ENCODE results near the gene RLBP1. TPM values are rescaled to one million over a fixed set of nuclear protein-coding genes. Genes with fewer than 3 reads are reported as not detected.
A peak's percentile ranks its signal among the peaks of the same experiment; 100 is the strongest.
"Not testable (repeated sequence)": the region's sequence is repeated elsewhere in the genome, so short reads cannot be mapped to it uniquely, and the experiment has no call there.

The RLBP1 gene
- total RNA-seq (2016; rRNA removed; fragmentation: Illumina TruSeq; extraction: Trizol), result not detected in 2 replicates
- total RNA-seq (2016; cell fraction: cytosol; rRNA removed; fragmentation: Illumina TruSeq; extraction: Trizol; ENCODE audit: low read depth), result not detected in 2 replicates
- 0.24 TPM in 1 of 2 replicates, not detected in the other for total RNA-seq (2016; cell fraction: insoluble cytoplasmic fraction; rRNA removed; fragmentation: Illumina TruSeq; extraction: Trizol)
- not detected in 2 replicates for total RNA-seq (2016; cell fraction: membrane; rRNA removed; fragmentation: Illumina TruSeq; extraction: Trizol)
- total RNA-seq (2016; cell fraction: nucleus; rRNA removed; fragmentation: Illumina TruSeq; extraction: Trizol), result not detected in 2 replicates
- polyA plus RNA-seq (2011; rRNA removed), result 0.07 and 0.22 TPM in 2 replicates
- polyA plus RNA-seq (2011; cell fraction: cytosol; rRNA removed), result 0.05 and 0.13 TPM in 2 replicates
- polyA plus RNA-seq (2011; cell fraction: nucleus; rRNA removed), result 0.57 and 0.61 TPM in 2 replicates
- polyA plus RNA-seq (2012), result 0.35 TPM in 1 of 2 replicates, not detected in the other
- not detected in 2 replicates for polyA plus RNA-seq (2016; cell fraction: cytosol; fragmentation: Illumina TruSeq; extraction: Trizol; ENCODE audit: low read depth)
- not detected in 2 replicates for polyA plus RNA-seq (2016; cell fraction: insoluble cytoplasmic fraction; fragmentation: Illumina TruSeq; extraction: Trizol; ENCODE audit: low read depth)
- polyA plus RNA-seq (2016; cell fraction: membrane; fragmentation: Illumina TruSeq; extraction: Trizol; ENCODE audit: low read depth), result not detected in 2 replicates
- not detected in 2 replicates for polyA plus RNA-seq (2016; cell fraction: nucleus; fragmentation: Illumina TruSeq; extraction: Trizol; ENCODE audit: insufficient read depth, low read depth)
- not detected in 2 replicates for polyA minus RNA-seq (2011; rRNA and poly(A)+ RNA removed; ENCODE audit: low replicate concordance)
- not detected in 2 replicates for polyA minus RNA-seq (2011; cell fraction: cytosol; rRNA and poly(A)+ RNA removed)
- polyA minus RNA-seq (2011; cell fraction: nucleus; rRNA and poly(A)+ RNA removed), result not detected in 2 replicates
- Bru-seq, nascent RNA, result percentile 17 among the genes with signal in this experiment
- BruChase-seq, experiment 1, labeled RNA remaining after a 6-hour chase, result percentile 15 among the genes with signal in this experiment
- percentile 15 among the genes with signal in this experiment for BruChase-seq, experiment 2, labeled RNA remaining after a 2-hour chase
- long read RNA-seq, experiment 1, result 0 reads
- long read RNA-seq, experiment 2, result 0 reads

DNA sequence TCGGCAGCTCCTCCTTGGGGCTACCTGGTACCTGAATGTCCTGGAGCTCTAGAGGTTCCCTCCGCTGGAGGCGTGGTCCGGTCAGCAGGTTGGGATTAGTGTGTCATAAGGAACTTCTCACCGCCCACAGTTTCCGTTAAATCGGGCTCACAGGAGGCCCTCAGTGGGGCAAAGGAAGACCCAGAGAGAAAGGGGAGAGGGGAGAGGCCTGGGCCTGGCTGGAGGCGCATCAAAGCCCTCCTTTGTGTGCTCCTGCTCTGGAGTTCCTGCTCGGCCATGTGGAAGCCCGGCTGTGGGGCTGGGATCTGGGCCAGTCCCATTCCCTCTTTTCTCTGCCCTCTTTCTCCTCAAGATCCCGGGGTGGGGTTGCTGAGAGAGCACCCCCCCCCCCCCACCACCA is at the start of gene RLBP1:
Gene RLBP1 (minus strand): TSS at position 37 of the 400 bp plus-strand sequence. CDS start 2,604 bp downstream, outside the sequence.
- CTCF ChIA-PET (ENCODE audit: low intra/inter-chr PET ratio, low total read pairs), result no interaction called here
- H3K4me1 ChIP-seq (ENCODE audit: insufficient read depth, low read length), result peaks cover 15% of the 10 kb centered on the region; the same call in 1 of the 2 replicates
- H3K27me3 ChIP-seq (ENCODE audit: control insufficient read depth in 1 of 2, insufficient read depth in 2 of 2, low read length in 2 of 2), result no peaks in the 10 kb centered on the region; a peak in 1 of 5 replicates
- POLR2A ChIA-PET, result no interaction called here
- ATAC-seq, result peak; percentile 72
- FAIRE-seq, result no peak
- TF ChIP-seq ZEB1 (IDR thresholded peaks at IDR 0.05; ENCODE audit: insufficient replicate concordance, low read depth), result peak; percentile 43
- TF ChIP-seq ZFX (CRISPR knock-in tag; IDR thresholded peaks at IDR 0.05; ENCODE audit: low read depth), result peak; percentile 36; the same call in 1 of the 2 replicates
- TF ChIP-seq ZNF687 (CRISPR knock-in tag; IDR thresholded peaks at IDR 0.05), result peak; percentile 24; the same call in 1 of the 2 replicates
- TF ChIP-seq, protein P1, sequence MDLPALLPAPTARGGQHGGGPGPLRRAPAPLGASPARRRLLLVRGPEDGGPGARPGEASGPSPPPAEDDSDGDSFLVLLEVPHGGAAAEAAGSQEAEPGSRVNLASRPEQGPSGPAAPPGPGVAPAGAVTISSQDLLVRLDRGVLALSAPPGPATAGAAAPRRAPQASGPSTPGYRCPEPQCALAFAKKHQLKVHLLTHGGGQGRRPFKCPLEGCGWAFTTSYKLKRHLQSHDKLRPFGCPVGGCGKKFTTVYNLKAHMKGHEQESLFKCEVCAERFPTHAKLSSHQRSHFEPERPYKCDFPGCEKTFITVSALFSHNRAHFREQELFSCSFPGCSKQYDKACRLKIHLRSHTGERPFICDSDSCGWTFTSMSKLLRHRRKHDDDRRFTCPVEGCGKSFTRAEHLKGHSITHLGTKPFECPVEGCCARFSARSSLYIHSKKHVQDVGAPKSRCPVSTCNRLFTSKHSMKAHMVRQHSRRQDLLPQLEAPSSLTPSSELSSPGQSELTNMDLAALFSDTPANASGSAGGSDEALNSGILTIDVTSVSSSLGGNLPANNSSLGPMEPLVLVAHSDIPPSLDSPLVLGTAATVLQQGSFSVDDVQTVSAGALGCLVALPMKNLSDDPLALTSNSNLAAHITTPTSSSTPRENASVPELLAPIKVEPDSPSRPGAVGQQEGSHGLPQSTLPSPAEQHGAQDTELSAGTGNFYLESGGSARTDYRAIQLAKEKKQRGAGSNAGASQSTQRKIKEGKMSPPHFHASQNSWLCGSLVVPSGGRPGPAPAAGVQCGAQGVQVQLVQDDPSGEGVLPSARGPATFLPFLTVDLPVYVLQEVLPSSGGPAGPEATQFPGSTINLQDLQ (CRISPR knock-in tag; IDR thresholded peaks at IDR 0.05), result 0 out of 2 replicates have a peak, but pooled peaks have one; percentile 31
- no peak for TF ChIP-seq RORA (CRISPR knock-in tag; IDR thresholded peaks at IDR 0.05)
- no peaks in the 10 kb centered on the region for H4K20me1 ChIP-seq (ENCODE audit: insufficient read depth, low read length)
- no peak within 1 kb of the TSS for H3K27ac ChIP-seq (ENCODE audit: extremely low read length, insufficient read depth, low read length)
- H3K4me3 ChIP-seq (replicated peaks in 1 of 3; ENCODE audit: insufficient read depth in 1 of 3, low read depth in 2 of 3, low read length in 3 of 3), result peak within 1 kb of the TSS; percentile 11 to 55 (median 33); a peak in 2 of 6 replicates
- in situ Hi-C loops (cut with HindIII; ENCODE audit: extremely low pct_ligation_motif_present, low pct_unique_long_range_greater_than_20kb) (no loop called here), intact Hi-C loops (cut with micrococcal nuclease; ENCODE audit: unreplicated experiment) (no loop called here)
- H3K79me2 ChIP-seq (ENCODE audit: insufficient read depth, low read length), result no peaks in the 10 kb centered on the region
- WGBS (ENCODE audit: low lambda C conversion rate), result 17% methylated on average over 1 of the region's 11 CpGs
- no peak within 1 kb of the TSS for H2AFZ ChIP-seq (ENCODE audit: low read length)
- no peak for DNase-seq (ENCODE audit: low spot score)
- peak within 1 kb of the TSS; percentile 9; the same call in 1 of the 2 replicates for H3K9ac ChIP-seq (ENCODE audit: insufficient read depth, low read depth, low read length)
- H3K4me2 ChIP-seq (ENCODE audit: low read depth, low read length), result peak within 1 kb of the TSS; percentile 54
- no peaks in the 10 kb centered on the region for H3K9me3 ChIP-seq (ENCODE audit: low read length)
- no peaks in the 10 kb centered on the region for H3K36me3 ChIP-seq (replicated peaks in 1 of 2; ENCODE audit: control insufficient read depth in 1 of 2, insufficient read depth in 2 of 2, low read length in 2 of 2)
- no TSS peak for BruUV-seq (replicated peaks)

GRCh38 chr15:89250142-89250541 is 28.8 kb upstream of the RLBP1 start:
- intact Hi-C loops (cut with micrococcal nuclease; ENCODE audit: unreplicated experiment); H3K9me3 ChIP-seq (ENCODE audit: low read length); H3K27ac ChIP-seq (ENCODE audit: extremely low read length, insufficient read depth, low read length); H3K9ac ChIP-seq (ENCODE audit: insufficient read depth, low read depth, low read length); POLR2A ChIA-PET; H3K4me3 ChIP-seq (replicated peaks in 1 of 3; ENCODE audit: insufficient read depth in 1 of 3, low read depth in 2 of 3, low read length in 3 of 3); in situ Hi-C loops (cut with HindIII; ENCODE audit: extremely low pct_ligation_motif_present, low pct_unique_long_range_greater_than_20kb); H3K4me2 ChIP-seq (ENCODE audit: low read depth, low read length); CTCF ChIA-PET (ENCODE audit: low intra/inter-chr PET ratio, low total read pairs); ATAC-seq; H2AFZ ChIP-seq (ENCODE audit: low read length); FAIRE-seq; H3K27me3 ChIP-seq (ENCODE audit: control insufficient read depth in 1 of 2, insufficient read depth in 2 of 2, low read length in 2 of 2); BruUV-seq (replicated peaks); DNase-seq (ENCODE audit: low spot score); H4K20me1 ChIP-seq (ENCODE audit: insufficient read depth, low read length): not testable (repeated sequence)
- H3K36me3 ChIP-seq (replicated peaks in 1 of 2; ENCODE audit: control insufficient read depth in 1 of 2, insufficient read depth in 2 of 2, low read length in 2 of 2), result peaks cover 4 to 12% of the 10 kb centered on the region in 2 experiments; a peak in 3 of 5 replicates
- peaks cover 12% of the 10 kb centered on the region for H3K4me1 ChIP-seq (ENCODE audit: insufficient read depth, low read length)
- 97% methylated on average over 5 of the region's 5 CpGs for WGBS (ENCODE audit: low lambda C conversion rate)
- H3K79me2 ChIP-seq (ENCODE audit: insufficient read depth, low read length), result peaks cover 17% of the 10 kb centered on the region

Data from HepG2 (cell line).